CD4-positive, alpha-beta T cell (primary cell): ENCODE measurements around the gene IFI30. TPM values are rescaled to one million over a fixed set of nuclear protein-coding genes. Genes with fewer than 3 reads are reported as not detected.

Source experiments
- ATAC-seq: fragments of 200-7000 bp; cut with Tn5 transposase; one replicate; pipeline ENCODE4 v1.10.0; 2022; ENCODE audit warnings: mild to moderate bottlenecking; ENCODE audit not compliant: poor library complexity
- CTCF ChIA-PET: fragments of 350-600 bp; sonication (Branson Sonifier 250); formaldehyde crosslinking; loops from one replicate; lab custom pipeline; 2021; ENCODE audit warnings: antibody characterized with exemption, inconsistent platforms; lab: Charles Lee
- POLR2A ChIA-PET: fragments of 350-600 bp; sonication (Branson Sonifier 250); formaldehyde crosslinking; loops from one replicate; lab custom pipeline; 2021; ENCODE audit warnings: antibody characterized with exemption, inconsistent platforms; lab: Charles Lee
- DNase-seq, 14 experiments: peaks; one replicate each; pipeline ENCODE4 v3.0.0-alpha.2; 2013 to 2020; ENCODE audit warnings: mixed read lengths in 2 of 14
- H3K27ac ChIP-seq, 2 donors: one replicate each; pipeline versions ENCODE4 v1.5.1 to v1.7.0; 2013; ENCODE audit warnings: low read length in 2 of 2, low read depth in 1 of 2, mild to moderate bottlenecking in 1 of 2
- H3K27me3 ChIP-seq, 2 experiments: 1 replicate in 1 of 2; 2 replicates in 1 of 2; pipeline versions ENCODE4 v1.6.1 to v1.7.0; 2013; ENCODE audit warnings: low read length in 2 of 2, control low read depth in 1 of 2, mild to moderate bottlenecking in 1 of 2, moderate library complexity in 1 of 2; ENCODE audit not compliant: insufficient read depth in 2 of 2, control insufficient read depth in 1 of 2
- H3K36me3 ChIP-seq: one replicate; pipeline ENCODE4 v1.6.1; 2013; ENCODE audit warnings: low read length, control low read depth; ENCODE audit not compliant: insufficient read depth
- H3K4me1 ChIP-seq: one replicate; pipeline ENCODE4 v1.6.1; 2013; ENCODE audit warnings: low read length, control low read depth; ENCODE audit not compliant: insufficient read depth
- H3K4me3 ChIP-seq: one replicate; pipeline ENCODE4 v1.5.1; 2013; ENCODE audit warnings: mild to moderate bottlenecking, low read length, moderate library complexity
- H3K9me3 ChIP-seq, 2 experiments: 1 replicate in 1 of 2; 2 replicates in 1 of 2; pipeline versions ENCODE4 v1.6.1 to v1.7.0; 2013; ENCODE audit warnings: low read length in 2 of 2, mild to moderate bottlenecking in 2 of 2, control low read depth in 1 of 2, moderate library complexity in 1 of 2; ENCODE audit not compliant: control insufficient read depth in 1 of 2, insufficient read depth in 1 of 2
- H3K27ac Mint-ChIP-seq: one replicate; pipeline ENCODE4 v1.8.0; 2020; ENCODE audit warnings: mixed read lengths
- H3K27me3 Mint-ChIP-seq: one replicate; pipeline ENCODE4 v1.8.0; 2021; ENCODE audit warnings: mixed read lengths
- H3K36me3 Mint-ChIP-seq: one replicate; pipeline ENCODE4 v1.8.0; 2021; ENCODE audit warnings: low read depth, mixed read lengths
- H3K4me1 Mint-ChIP-seq: one replicate; pipeline ENCODE4 v1.8.0; 2021; ENCODE audit warnings: low read depth, mixed read lengths
- H3K4me3 Mint-ChIP-seq: one replicate; pipeline ENCODE4 v1.8.0; 2020; ENCODE audit warnings: mild to moderate bottlenecking, mixed read lengths
- H3K9me3 Mint-ChIP-seq: one replicate; pipeline ENCODE4 v1.8.0; 2020; ENCODE audit warnings: mixed read lengths
- intact Hi-C, 2 experiments: fragments of 100-400 bp; cut with DNase I in 1 of 2; cut with micrococcal nuclease in 1 of 2; formaldehyde crosslinking; loops; one replicate each; pipeline versions ENCODE4 v1.15.1 to v1.9.0; 2023 to 2025; cut with DNase I, micrococcal nuclease
- total RNA-seq, 174 experiments: library from RNA in 2 of 174; stranded (reverse) in 2 of 174; gene quantifications; one replicate each; pipeline ENCODE4 v1.2.3 and lab custom pipeline; 2021 to 2026
- TF ChIP-seq, protein P1 (sequence below): fragments of 200-600 bp; IDR thresholded peaks from one replicate; pipeline ENCODE4 v1.8.0; 2022; ENCODE audit warnings: antibody characterized with exemption, mild to moderate bottlenecking

IFI30 gene
- total RNA-seq, 2 experiments from 2014 or later = 10.6 to 10.7 TPM

DNA sequence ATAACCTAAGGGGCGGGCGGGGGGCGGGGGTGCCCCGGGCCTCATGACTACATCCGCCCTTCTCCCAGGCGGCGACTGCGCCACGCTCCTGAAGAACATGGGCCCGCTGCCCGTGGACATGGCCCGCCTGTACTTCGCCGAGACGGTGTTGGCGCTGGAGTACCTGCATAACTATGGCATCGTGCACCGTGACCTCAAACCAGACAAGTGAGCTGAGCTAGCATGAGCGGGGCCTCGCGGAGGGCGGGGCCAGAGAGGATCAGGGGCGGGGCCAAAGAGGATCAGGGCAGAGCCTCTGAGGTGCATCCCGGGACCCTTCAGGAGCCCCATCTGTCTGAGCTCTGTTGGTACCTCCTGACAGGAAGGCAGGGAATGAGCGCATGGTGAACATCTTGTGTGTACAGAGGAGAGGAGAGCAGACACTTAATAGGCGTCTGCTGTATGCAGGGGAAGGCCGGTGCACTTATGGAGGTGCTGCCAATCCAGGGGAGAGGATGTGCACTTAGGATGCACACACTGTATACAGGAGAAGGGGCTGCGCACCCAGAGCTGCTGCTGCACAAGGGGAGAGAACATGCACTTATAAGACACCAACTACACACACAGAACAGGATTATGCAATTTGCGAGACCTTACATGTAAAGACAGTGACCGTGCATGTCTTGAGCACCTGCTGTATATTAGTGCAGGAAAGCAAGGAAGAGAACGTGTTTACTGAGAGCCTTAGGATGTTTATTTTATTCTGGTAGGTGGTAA, 41.6 kb upstream of the IFI30 start:
- Histone ChIP-seq H3K36me3 (peaks cover 87% of the 10 kb centered on the region), H3K9me3 (no peaks in the 10 kb centered on the region), H3K27ac (no peak overlapping the region), H3K4me3 (no peak overlapping the region), H3K27me3 (no peaks in the 10 kb centered on the region), H3K4me1 (peaks cover 5% of the 10 kb centered on the region)
- ATAC-seq (no peak), DNase-seq (no peak)
- ChIA-PET POLR2A (no interaction called here), CTCF (no interaction called here)
- Mint-ChIP-seq H3K9me3 (no peaks in the 10 kb centered on the region), H3K27ac (no peak overlapping the region), H3K36me3 (peaks cover 84% of the 10 kb centered on the region), H3K4me3 (no peak overlapping the region), H3K27me3 (no peaks in the 10 kb centered on the region), H3K4me1 (no peaks in the 10 kb centered on the region)
- TF ChIP-seq, protein P1, sequence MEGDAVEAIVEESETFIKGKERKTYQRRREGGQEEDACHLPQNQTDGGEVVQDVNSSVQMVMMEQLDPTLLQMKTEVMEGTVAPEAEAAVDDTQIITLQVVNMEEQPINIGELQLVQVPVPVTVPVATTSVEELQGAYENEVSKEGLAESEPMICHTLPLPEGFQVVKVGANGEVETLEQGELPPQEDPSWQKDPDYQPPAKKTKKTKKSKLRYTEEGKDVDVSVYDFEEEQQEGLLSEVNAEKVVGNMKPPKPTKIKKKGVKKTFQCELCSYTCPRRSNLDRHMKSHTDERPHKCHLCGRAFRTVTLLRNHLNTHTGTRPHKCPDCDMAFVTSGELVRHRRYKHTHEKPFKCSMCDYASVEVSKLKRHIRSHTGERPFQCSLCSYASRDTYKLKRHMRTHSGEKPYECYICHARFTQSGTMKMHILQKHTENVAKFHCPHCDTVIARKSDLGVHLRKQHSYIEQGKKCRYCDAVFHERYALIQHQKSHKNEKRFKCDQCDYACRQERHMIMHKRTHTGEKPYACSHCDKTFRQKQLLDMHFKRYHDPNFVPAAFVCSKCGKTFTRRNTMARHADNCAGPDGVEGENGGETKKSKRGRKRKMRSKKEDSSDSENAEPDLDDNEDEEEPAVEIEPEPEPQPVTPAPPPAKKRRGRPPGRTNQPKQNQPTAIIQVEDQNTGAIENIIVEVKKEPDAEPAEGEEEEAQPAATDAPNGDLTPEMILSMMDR = no peak
- intact Hi-C loops = no loop called here

DNA sequence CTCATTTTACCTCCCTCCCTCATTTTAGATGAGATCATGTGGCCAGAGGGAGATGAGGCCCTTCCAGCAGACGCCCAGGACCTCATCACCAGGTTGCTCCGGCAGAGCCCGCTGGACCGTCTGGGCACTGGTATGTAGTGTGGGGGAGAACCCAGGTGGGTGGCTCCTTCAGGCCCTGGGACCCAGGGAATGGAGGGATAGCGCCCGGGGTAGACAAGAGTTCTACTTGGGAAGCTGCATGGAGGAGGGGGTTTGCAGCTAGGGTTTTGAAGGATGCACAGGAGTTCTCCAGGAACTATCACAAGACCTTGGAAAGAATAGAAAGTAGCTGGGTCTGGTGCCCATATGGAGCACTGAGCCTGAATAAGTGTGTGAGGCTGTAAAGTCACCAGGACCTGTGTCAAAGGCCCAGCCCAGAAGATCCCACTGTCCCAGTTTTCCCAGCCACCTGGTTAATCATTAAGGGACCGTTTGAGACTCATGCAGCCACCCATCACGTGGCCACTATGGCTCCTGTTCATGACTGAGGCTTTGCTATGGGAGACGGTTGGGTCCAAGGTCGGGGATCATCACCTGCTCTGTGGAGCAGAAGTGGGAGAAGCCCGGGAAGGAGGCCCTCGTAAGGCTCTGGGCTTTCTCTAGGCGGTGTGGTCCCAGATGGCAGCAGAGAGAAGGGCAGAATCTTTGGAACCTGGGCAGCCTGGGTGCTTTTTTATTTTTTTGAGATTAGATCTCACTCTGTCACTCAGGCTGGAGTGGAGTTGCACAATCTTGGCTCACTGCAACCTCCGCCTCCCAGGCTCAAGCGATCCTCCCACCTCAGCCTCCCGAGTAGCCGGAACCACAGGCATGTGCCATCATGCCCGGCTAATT, 37.7 kb upstream of the IFI30 start:
- Histone ChIP-seq H3K4me3 (no peak overlapping the region), H3K27me3 (no peaks in the 10 kb centered on the region), H3K27ac (no peak overlapping the region), H3K4me1 (no peaks in the 10 kb centered on the region), H3K9me3 (no peaks in the 10 kb centered on the region), H3K36me3 (peaks cover 80% of the 10 kb centered on the region)
- Mint-ChIP-seq H3K4me1 (no peaks in the 10 kb centered on the region), H3K27me3 (no peaks in the 10 kb centered on the region), H3K36me3 (peaks cover 73% of the 10 kb centered on the region), H3K4me3 (no peak overlapping the region), H3K27ac (no peak overlapping the region), H3K9me3 (no peaks in the 10 kb centered on the region)
- intact Hi-C loops = no loop called here
- ChIA-PET POLR2A (no interaction called here), CTCF (no interaction called here)
- DNase-seq = no peak
- ATAC-seq = no peak
- TF ChIP-seq, protein P1 = no peak

DNA sequence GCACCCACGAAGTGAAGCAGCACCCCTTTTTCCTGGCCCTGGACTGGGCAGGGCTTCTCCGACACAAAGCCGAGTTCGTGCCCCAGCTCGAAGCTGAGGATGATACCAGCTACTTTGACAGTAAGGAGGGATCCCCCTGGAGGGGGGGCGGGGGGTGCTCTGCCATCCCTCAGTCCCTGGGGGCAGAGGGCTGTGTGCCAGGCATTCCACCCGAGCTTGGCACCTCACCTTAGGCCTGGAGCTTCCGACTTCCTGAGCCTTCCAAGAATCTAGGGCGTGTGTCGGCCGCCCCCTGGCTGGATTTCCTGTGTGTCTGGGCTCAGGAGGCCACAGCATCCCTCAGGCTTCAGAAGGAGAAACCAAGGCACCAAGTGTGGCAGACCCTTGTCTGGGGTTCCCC, 36.4 kb upstream of the IFI30 start:
- Mint-ChIP-seq H3K4me3 (no peak overlapping the region), H3K27ac (no peak overlapping the region), H3K9me3 (no peaks in the 10 kb centered on the region), H3K4me1 (no peaks in the 10 kb centered on the region), H3K36me3 (peaks cover 76% of the 10 kb centered on the region), H3K27me3 (no peaks in the 10 kb centered on the region)
- intact Hi-C loops = no loop called here
- Histone ChIP-seq H3K27me3 (no peaks in the 10 kb centered on the region), H3K9me3 (no peaks in the 10 kb centered on the region), H3K4me1 (no peaks in the 10 kb centered on the region), H3K4me3 (no peak overlapping the region), H3K27ac (no peak overlapping the region), H3K36me3 (peaks cover 77% of the 10 kb centered on the region)
- POLR2A ChIA-PET = interaction anchor here (1.6 kb wide), 1 partner anchor 15 kb away, joined by 4 read pairs; no protein-coding TSS in a partner anchor
- DNase-seq (no peak), ATAC-seq (no peak)
- CTCF ChIA-PET = no interaction called here
- TF ChIP-seq, protein P1 = no peak
